ENCODE results near the gene LRP5. TPM values are rescaled to one million over a fixed set of nuclear protein-coding genes. Genes with fewer than 3 reads are reported as not detected.
"Not testable (repeated sequence)": the region's sequence is repeated elsewhere in the genome, so short reads cannot be mapped to it uniquely, and the experiment has no call there.

Gene LRP5
- total RNA-seq, 1 experiment from 2014 or later = 48.8 TPM

- Mint-ChIP-seq H3K27ac (no peak overlapping the region), H3K27me3 (ENCODE audit: low read depth) (peaks cover 8% of the 10 kb centered on the region), H3K4me1 (peaks cover 3% of the 10 kb centered on the region; the same call in 1 of the 2 replicates), H3K36me3 (no peaks in the 10 kb centered on the region), H3K4me3 (no peak overlapping the region), H3K9me3 (peaks cover 15% of the 10 kb centered on the region)
- POLR2A ChIA-PET = no interaction called here
- ATAC-seq (no peak), DNase-seq (ENCODE audit: low spot score) (no peak)
- CTCF ChIA-PET = interaction anchor here (1.0 kb wide), 1 partner anchor 13 kb away, joined by 4 read pairs; no protein-coding TSS in a partner anchor
- TF ChIP-seq ERG (CRISPR knock-in tag; IDR thresholded peaks at IDR 0.05) = no peak
These were observed 29.5 kb upstream of the LRP5 start for GRCh38 chr11:68282861-68283230.

GRCh38 chr11:68284588-68284987, 27.8 kb upstream of the LRP5 start:
- not testable (repeated sequence) for ATAC-seq

GRCh38 chr11:68287419-68287818, 25.0 kb upstream of the LRP5 start:
- DNase-seq (ENCODE audit: low spot score) (no peak), ATAC-seq (no peak)
- H3K27me3 Mint-ChIP-seq (ENCODE audit: low read depth) = peaks cover 14% of the 10 kb centered on the region
- ChIA-PET CTCF (interaction anchor here (2.6 kb wide), 1 partner anchor 10 kb away, joined by 10 read pairs; no protein-coding TSS in a partner anchor), POLR2A (interaction anchor here (1.1 kb wide), 1 partner anchor 15 kb away, joined by 3 read pairs; the partner anchor contains the start of gene C11orf24)
- H3K4me1 Mint-ChIP-seq = no peaks in the 10 kb centered on the region
- H3K36me3 Mint-ChIP-seq = peaks cover 9% of the 10 kb centered on the region
- H3K4me3 Mint-ChIP-seq = no peak overlapping the region
- TF ChIP-seq ZNF416 (CRISPR knock-in tag; IDR thresholded peaks at IDR 0.05) (no peak), AR (CRISPR knock-in tag; IDR thresholded peaks at IDR 0.05) (no peak), ZNF317 (CRISPR knock-in tag; IDR thresholded peaks at IDR 0.05; ENCODE audit: borderline replicate concordance, low read depth) (no peak), IRF2 (CRISPR knock-in tag; IDR thresholded peaks at IDR 0.05; ENCODE audit: borderline replicate concordance, low read depth) (no peak), RELA (CRISPR knock-in tag; IDR thresholded peaks at IDR 0.05; ENCODE audit: borderline replicate concordance) (no peak), ESRRA (CRISPR knock-in tag; IDR thresholded peaks at IDR 0.05; ENCODE audit: borderline replicate concordance) (no peak), ZSCAN18 (CRISPR knock-in tag; IDR thresholded peaks at IDR 0.05) (no peak), NFYB (CRISPR knock-in tag; conservative IDR thresholded peaks at IDR 0.05; ENCODE audit: low read depth) (no peak), ZNF281 (CRISPR knock-in tag; IDR thresholded peaks at IDR 0.05) (no peak), TEAD4 (CRISPR knock-in tag; IDR thresholded peaks at IDR 0.05) (no peak), MYBL2 (CRISPR knock-in tag; IDR thresholded peaks at IDR 0.05) (no peak)
- no peak overlapping the region for H3K27ac Mint-ChIP-seq
- peaks cover 31% of the 10 kb centered on the region for H3K9me3 Mint-ChIP-seq

More at GRCh38 chr11:68284588-68284987, 27.8 kb upstream of the LRP5 start:
- H3K36me3 Mint-ChIP-seq; H3K4me3 Mint-ChIP-seq; H3K27ac Mint-ChIP-seq; H3K4me1 Mint-ChIP-seq; DNase-seq (ENCODE audit: low spot score); POLR2A ChIA-PET: not testable (repeated sequence)
- CTCF ChIA-PET = interaction anchor here (1.6 kb wide), 1 partner anchor 13 kb away, joined by 7 read pairs; no protein-coding TSS in a partner anchor
- Mint-ChIP-seq H3K9me3 (peaks cover 24% of the 10 kb centered on the region), H3K27me3 (ENCODE audit: low read depth) (peaks cover 11% of the 10 kb centered on the region)

All from WTC11 (cell line).